Fibroblast of skin of right quadriceps (primary cell): ENCODE results near the gene TRNP1.
"Not testable (repeated sequence)": the region's sequence is repeated elsewhere in the genome, so short reads cannot be mapped to it uniquely, and the experiment has no call there.

ENCODE experiments used
- DNase-seq: peaks from one replicate; pipeline ENCODE4 v3.0.0-alpha.2; 2013

The TRNP1 gene

DNA sequence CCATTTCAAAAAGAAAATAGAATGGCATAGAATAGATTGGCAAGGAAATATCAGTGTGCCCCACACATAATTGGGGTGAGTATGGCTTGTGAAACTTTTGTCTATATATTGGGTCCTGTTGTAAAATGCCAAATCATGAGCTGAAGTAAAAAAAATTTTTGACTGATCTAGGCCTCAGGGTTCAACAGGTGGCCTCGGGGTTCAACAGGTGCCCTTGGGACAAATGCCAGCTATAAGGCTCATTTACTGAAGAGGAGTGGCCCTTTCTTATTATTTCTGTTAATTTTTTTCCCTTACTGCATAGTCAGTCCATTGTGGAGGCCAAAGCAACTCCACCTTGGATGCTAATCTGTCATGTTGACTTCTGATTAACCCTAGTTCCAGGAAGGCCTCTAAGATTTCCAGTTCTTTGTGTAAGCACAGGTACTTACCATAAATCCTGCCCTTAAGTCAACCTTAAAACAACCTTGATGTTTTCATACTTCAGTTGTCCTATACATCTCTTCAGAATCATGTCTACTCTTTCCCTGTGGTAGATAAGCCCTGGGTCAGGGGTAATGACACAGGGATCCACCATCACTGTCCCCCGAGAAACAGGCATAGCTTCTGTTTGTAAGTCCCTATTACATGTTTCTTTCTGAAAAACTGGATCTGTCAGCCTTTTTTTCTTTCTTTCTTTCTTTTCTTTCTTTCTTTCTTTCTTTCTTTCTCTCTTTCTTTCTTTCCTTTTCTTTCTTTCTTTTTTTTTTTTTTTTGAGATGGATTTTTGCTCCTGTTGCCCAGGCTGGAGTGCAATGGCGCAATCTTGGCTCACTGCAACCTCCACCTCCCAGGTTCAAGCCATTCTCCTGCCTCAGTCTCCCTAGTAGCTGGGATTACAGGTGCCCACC, 16.6 kb upstream of the TRNP1 start:
- no peak for DNase-seq

DNA sequence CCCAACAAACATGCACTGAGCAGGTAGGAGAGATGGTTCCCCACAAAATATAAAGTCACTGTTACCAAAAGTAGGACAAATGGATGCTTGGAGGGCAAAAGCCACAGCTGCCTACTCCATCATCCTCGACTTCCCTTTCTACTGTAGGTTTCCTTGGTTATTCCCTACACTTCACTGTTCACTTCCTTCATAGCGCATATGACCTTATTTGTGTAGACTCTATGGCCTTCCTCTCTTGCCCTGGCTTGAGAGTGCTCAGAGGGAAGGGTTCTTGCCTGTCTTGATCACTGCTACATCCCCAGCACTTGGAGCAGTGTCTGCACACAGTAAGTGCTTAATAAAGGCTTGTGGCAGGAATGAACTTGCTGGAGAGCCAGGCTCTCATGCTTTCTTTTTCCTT, 14.6 kb upstream of the TRNP1 start:
- no peak for DNase-seq

DNA sequence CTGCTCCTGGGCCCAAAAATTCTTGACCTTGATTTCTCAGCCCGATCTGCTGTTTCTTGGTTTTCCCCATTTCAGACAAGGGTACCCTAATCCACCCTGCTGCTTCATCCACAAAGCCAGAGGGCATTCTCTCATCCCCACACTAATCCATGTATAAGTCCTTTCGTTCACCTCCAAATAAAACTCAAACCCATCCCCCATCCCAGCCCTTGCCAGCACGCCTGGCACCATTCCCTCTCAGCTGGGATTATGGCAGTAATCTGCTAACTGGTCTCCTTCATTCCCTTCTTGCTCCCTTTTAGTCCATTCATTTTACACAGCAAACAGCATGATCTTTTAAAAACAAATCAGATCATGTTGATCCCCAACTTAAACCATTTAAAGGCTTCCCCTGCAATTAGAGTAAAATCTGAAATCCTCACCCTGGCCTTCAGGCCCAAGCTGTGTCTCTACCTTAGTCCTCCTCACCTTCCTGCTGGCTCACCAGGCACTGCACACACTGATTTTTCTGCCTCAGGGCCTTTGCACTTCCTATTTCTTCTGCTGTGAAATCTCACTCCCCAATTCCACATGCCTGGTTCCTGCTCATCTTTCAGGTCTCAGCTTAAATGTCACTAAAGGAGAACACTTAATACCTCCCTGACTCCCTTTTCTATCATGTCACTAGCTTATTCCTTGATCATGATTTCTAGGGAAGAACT, 12.2 kb upstream of the TRNP1 start:
- DNase-seq = no peak

- peak; percentile 56 for DNase-seq
Observed at GRCh38 chr1:26983863-26984262, 9.6 kb upstream of the TRNP1 start.

DNA sequence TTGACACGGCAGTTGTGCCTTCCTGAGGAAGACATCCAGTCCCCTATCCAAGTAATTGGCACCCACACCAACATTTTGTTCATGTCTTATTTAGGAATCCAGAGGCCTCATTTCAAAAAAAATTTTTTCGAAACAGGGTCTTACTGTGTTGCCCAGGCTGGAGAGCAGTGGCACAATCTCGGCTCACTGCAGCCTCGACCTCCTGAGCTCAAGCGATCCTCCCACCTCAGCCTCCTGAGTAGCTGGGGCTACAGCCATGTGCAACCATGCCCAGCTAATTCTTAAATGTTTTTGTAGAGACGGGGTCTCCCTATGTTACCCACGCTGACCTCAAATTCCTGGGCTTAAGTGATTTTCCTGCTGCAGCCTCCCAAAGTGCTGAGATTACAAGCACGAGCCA, 9.2 kb upstream of the TRNP1 start:
- no peak for DNase-seq

- no peak for DNase-seq
Observed at GRCh38 chr1:26986658-26987057, 6.8 kb upstream of the TRNP1 start.

- DNase-seq = not testable (repeated sequence)
Observed at GRCh38 chr1:26989403-26990109, 3.9 kb upstream of the TRNP1 start.

DNA sequence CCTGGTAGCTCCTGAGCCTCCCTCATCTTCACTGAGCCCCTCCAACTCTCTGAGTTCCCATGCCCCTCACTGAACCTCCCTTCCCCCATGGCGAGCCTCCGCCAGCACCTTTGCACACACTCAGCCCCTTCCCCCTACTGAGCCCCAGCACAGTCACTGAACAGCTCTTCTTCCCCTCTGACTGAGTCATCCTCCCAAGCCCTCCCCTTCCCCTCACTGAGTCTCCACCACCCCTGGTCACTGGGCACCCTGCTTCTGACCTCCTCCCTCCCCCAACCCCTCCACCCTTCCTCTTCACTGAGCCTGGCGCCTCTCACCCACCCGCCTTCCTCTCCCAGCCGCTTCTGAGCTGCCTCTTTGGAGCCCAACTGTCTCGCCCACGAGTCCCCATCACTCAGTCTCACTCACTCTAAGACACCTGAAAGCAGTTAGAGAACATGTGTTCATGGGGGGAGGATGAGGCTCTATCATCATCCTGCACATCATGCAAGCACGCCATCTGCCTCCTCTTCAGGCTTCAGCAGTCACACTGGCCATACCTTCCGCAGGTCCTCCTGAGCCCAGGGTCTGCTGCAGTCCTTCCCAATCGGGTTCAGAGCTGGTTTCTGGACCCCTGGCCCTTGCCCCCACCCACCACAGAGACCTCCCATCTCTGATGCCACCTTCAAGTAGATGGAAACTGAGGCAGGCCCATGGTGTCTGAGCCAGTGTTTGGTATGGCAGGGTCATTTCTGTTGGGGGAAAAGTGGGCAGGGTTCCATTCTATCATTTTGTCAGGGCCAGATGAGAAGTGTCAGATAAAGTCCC, 2.0 kb upstream of the TRNP1 start:
- DNase-seq = peak; percentile 92

DNA sequence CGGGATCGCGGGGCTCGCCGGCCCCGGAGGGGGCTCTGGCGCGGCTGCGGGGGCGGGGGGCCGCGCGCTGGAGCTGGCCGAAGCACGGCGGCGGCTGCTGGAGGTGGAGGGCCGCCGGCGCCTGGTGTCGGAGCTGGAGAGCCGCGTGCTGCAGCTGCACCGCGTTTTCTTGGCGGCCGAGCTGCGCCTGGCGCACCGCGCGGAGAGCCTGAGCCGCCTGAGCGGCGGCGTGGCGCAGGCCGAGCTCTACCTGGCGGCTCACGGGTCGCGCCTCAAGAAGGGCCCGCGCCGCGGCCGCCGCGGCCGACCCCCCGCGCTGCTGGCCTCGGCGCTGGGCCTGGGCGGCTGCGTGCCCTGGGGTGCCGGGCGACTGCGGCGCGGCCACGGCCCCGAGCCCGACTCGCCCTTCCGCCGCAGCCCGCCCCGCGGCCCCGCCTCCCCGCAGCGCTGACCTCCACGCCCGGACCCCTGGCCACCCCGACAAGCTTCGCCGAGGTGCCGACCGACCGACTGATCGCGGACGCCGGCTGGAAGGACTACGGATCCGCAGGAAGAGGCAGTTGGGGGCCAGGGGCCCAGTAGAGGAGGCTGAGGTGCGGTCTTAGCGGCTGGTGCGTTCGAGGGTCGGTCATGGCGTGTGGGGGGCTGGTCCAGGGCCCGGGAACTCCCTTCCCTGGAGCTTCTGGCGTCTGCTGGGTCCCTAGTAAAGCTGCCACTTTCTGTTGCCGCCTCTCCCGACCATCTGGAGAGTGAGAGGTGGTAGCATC, 711 bp downstream of the TRNP1 start:
- no peak for DNase-seq

DNA sequence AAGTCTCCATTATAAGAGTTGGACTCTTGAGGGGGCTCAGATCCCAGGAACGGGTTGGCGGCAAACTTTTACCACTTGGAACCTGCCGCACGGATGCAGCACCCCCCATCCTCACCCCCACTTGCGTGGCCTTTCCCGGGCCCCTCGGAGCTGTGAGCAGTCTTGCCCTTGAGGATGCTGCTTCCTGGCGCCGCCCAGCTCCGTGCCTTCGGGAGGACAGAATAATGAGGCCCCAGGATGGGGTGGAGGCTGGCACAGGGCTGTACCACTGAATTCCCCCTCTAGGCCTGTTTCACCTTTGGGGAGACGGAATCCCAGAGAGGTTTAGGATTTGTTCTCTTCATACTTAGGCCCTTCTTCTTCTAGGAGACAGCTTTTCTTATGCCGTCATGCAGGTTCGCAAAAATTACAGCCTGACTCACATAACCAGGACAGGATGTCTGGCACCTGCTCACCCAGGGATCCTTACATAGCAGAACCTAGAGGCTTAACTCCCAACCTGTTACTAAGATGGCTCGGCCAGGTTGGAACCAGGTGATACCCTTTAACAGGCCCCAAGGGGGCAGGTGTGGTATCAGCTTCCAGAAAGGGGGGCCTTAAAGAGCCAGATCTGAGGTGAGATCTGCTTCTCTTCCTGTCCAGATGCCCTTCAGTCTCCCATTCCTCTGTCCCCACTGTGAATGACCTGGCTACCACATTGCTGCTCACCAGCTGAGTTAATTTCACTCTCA, 1.5 kb downstream of the TRNP1 start:
- no peak for DNase-seq

DNA sequence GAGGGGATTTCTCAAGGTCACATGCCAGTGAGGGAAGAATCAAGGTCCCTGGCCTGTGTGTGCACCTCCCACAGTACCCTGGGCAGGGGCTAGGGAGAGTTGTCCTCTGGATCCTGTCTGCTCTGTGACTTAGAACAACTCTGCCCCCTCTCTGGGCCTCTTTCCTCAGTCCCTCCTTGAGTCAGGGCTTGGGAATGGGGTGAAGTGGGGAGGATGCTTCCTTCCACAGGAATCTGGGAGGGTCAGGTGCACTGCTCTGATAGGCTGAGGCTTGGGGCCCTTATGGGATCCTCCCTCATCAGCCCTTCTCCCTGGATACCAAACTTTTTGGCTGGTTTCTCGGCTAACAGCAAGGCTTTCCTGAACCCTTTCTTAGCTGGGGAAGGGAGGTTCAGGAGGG, 2.5 kb downstream of the TRNP1 start:
- peak; percentile 66 for DNase-seq

- DNase-seq = no peak
Observed at GRCh38 chr1:26996665-26997064, 3.2 kb downstream of the TRNP1 start.

- DNase-seq = peak; percentile 61
Observed at GRCh38 chr1:26998429-26999300, 5.2 kb downstream of the TRNP1 start.

DNA sequence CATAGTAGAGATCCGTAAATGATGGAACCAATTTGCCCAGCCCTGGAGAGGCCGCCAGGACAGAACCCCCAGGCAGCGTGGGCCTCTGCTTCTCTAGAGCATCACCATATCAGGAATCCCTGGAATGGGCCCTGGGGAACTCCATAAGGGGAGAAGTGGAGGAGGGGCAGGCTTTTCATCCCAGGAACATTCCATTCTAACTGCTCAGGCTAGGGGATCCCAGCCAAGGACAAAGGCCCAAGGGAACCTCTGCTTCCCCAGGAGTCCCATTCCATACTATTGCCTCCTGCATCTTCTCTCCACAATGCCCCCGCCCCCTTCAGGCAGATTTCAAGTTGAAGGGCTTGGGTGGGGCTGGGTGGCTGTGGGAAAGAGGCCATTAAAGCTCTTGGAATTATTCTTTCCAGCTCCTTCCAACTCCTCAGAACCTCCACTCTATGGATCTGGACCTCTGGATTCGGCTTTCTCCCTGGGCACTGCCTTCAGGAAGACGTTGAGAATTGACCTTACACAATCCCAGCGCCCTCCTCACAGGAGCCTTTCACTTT, 6.0 kb downstream of the TRNP1 start:
- DNase-seq = peak; percentile 100

DNA sequence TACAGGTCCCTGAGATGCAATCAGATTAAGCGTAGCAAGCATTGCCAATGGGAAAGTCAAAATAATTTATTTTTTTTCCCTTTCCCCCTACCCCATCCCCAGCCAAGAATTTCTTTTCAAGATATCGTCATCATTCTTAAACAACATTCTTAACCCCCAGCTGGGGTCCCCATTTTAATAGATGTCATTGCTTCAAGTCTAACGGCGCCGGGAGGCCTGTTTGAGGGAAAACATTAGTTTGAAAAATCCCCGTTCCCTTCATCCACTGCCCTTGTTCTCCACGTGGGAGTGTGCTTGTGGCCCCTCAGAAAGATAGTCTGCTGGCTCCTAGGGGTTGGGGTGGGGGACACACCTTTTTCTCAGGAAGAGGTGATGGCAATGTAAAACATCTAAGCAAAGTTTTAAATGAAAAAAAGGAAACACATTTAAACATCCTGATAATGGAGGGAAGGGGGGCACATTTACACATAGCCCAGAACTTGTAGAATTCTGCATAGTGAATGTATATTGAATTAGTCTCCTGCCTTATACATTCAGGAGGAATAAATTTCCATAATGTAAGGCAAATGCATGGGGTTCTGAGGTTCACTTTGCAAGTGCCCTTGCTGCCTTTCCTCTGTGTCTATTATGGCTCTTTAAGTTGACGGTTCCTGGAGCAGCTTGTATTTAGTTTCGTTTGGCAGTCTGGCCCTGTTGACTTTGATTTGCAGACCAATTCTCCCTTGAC, 6.8 kb downstream of the TRNP1 start:
- DNase-seq = no peak

GRCh38 chr1:27000817-27001460, 7.4 kb downstream of the TRNP1 start:
- DNase-seq = peak; percentile 75

DNA sequence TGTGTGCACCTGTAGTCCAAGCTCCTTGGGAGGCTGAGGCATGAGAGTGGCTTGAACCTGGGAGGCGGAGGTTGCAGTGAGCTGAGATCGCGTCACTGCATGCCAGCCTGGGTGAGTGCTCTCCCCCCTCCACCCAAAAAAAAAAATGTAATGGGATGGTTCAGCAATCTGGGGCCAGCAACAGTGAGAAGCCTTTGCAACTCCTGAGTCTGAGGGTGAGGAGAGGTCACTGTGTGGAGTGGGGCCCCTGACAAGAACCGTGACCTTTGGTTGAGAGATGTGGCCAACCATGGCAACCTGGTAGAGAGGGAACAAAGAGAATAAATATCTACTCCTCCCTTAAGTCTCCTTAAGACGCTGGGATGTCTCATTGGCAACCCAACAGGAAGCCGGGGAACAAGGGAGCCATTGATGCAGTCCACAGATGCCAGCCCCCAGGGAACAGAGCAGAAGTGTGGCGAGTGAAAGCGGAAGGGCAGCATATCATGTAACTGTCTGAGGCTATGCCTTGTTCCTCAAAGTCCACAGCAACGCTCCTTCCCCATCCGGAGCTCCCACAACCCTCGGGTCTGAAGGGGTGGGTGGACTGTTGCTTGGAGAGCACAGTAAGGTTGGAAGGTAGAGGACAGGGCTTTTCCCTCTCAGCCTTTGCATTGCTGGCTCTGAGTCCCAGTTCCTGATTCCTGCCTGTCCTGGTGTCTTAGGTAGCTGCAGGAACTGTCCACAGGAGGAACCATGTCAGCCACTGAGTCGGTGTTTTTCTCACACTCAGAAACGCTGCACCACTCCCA, 8.3 kb downstream of the TRNP1 start:
- DNase-seq = peak; percentile 41
